B cell (primary cell): ENCODE results near the gene ALDH1A1. TPM values are rescaled to one million over a fixed set of nuclear protein-coding genes. Genes with fewer than 3 reads are reported as not detected.

ENCODE experiments used
- ATAC-seq: fragments of 200-7000 bp; cut with Tn5 transposase; one replicate; pipeline ENCODE4 v1.10.0; 2021; ENCODE audit warnings: low read depth, mild to moderate bottlenecking, moderate number of reproducible peaks, moderate library complexity
- CTCF ChIA-PET: fragments of 350-600 bp; sonication (Branson Sonifier 250); formaldehyde crosslinking; loops from one replicate; lab custom pipeline; 2021; ENCODE audit warnings: antibody characterized with exemption, inconsistent platforms; lab: Charles Lee
- POLR2A ChIA-PET: fragments of 350-600 bp; sonication (Branson Sonifier 250); formaldehyde crosslinking; loops from one replicate; lab custom pipeline; 2021; ENCODE audit warnings: antibody characterized with exemption; lab: Charles Lee
- DNase-seq: peaks from one replicate; pipeline ENCODE4 v3.0.0; 2013
- H2AFZ ChIP-seq: 2 replicates; pipeline ENCODE4 v1.6.1; 2012; ENCODE audit warnings: mild to moderate bottlenecking, low read depth, low read length; ENCODE audit not compliant: insufficient read depth, poor library complexity, severe bottlenecking
- H3K27ac ChIP-seq, 2 donors: 1 replicate in 1 of 2; 2 replicates in 1 of 2; pipeline ENCODE4 v1.5.1; 2012 to 2013; ENCODE audit warnings: low read length in 2 of 2, mild to moderate bottlenecking in 2 of 2, moderate library complexity in 1 of 2
- H3K27me3 ChIP-seq, 4 experiments: fragments of 200-600 bp in 1 of 4; sonication (generic) in 1 of 4; replicated peaks in 1 of 4; 1 replicate in 2 of 4; 2 replicates in 2 of 4; pipeline versions ENCODE4 v1.6.1 to v1.7.0; 2013 to 2016; ENCODE audit warnings: low read length in 3 of 4, mild to moderate bottlenecking in 2 of 4, mixed read lengths in 1 of 4, moderate library complexity in 1 of 4; ENCODE audit not compliant: insufficient read depth in 4 of 4, control insufficient read depth in 3 of 4; ENCODE audit errors: control extremely low read depth in 1 of 4
- H3K36me3 ChIP-seq, 2 experiments: replicated peaks in 1 of 2; 1 replicate in 1 of 2; 2 replicates in 1 of 2; pipeline versions ENCODE4 v1.6.1 to v1.7.1; 2013; ENCODE audit warnings: low read length in 1 of 2; ENCODE audit not compliant: insufficient read depth in 2 of 2, control insufficient read depth in 1 of 2; ENCODE audit errors: control extremely low read depth in 1 of 2, extremely low read depth in 1 of 2
- H3K4me1 ChIP-seq, 2 donors: fragments of 200-600 bp in 1 of 2; sonication (generic) in 1 of 2; 1 replicate in 1 of 2; 2 replicates in 1 of 2; pipeline versions ENCODE4 v1.5.1 to v1.6.1; 2013 to 2017; ENCODE audit warnings: low read length in 2 of 2; ENCODE audit not compliant: control insufficient read depth in 2 of 2, insufficient read depth in 2 of 2
- H3K4me2 ChIP-seq: replicated peaks from 2 replicates; pipeline ENCODE3; 2012; ENCODE audit warnings: mild to moderate bottlenecking, low read depth, low read length; ENCODE audit not compliant: poor library complexity, severe bottlenecking
- H3K4me3 ChIP-seq, 5 experiments: fragments of 200-600 bp in 1 of 5; sonication (generic) in 1 of 5; 1 replicate in 3 of 5; 2 replicates in 2 of 5; pipeline versions ENCODE4 v1.5.1 to v1.7.0; 2011 to 2016; ENCODE audit warnings: low read length in 4 of 5, mild to moderate bottlenecking in 4 of 5, low read depth in 2 of 5, control low read depth in 1 of 5, moderate library complexity in 1 of 5; ENCODE audit not compliant: insufficient read depth in 1 of 5; ENCODE audit errors: control extremely low read depth in 1 of 5, extremely low read depth in 1 of 5
- H3K79me2 ChIP-seq: fragments of 200-600 bp; sonication (generic); one replicate; pipeline ENCODE4 v1.6.0; 2016; ENCODE audit warnings: low read length; ENCODE audit not compliant: control insufficient read depth, insufficient read depth
- H3K9ac ChIP-seq: fragments of 200-600 bp; sonication (generic); 2 replicates; pipeline ENCODE4 v1.6.1; 2017; ENCODE audit warnings: mild to moderate bottlenecking, low read length, moderate library complexity
- H3K9me3 ChIP-seq, 3 donors: one replicate each; pipeline versions ENCODE4 v1.6.1 to v1.7.1; 2013; ENCODE audit warnings: low read length in 2 of 3; ENCODE audit not compliant: control insufficient read depth in 2 of 3, insufficient read depth in 1 of 3; ENCODE audit errors: control extremely low read depth in 1 of 3
- H4K20me1 ChIP-seq: 2 replicates; pipeline ENCODE4 v1.6.0; 2012; ENCODE audit warnings: mild to moderate bottlenecking, low read length; ENCODE audit not compliant: insufficient read depth, control insufficient read depth, poor library complexity, severe bottlenecking
- H3K27ac Mint-ChIP-seq: one replicate; pipeline ENCODE4 v1.8.0; 2021; ENCODE audit warnings: mixed read lengths
- H3K27me3 Mint-ChIP-seq: one replicate; pipeline ENCODE4 v1.8.0; 2021; ENCODE audit warnings: mixed read lengths
- H3K4me1 Mint-ChIP-seq: one replicate; pipeline ENCODE4 v1.8.0; 2021; ENCODE audit warnings: mixed read lengths
- H3K4me3 Mint-ChIP-seq: one replicate; pipeline ENCODE4 v1.8.0; 2021; ENCODE audit warnings: mixed read lengths
- H3K9me3 Mint-ChIP-seq: one replicate; pipeline ENCODE4 v1.8.0; 2022; ENCODE audit warnings: mixed read lengths; ENCODE audit not compliant: insufficient read depth
- EZH2 ChIP-seq: IDR thresholded peaks from 2 replicates; pipeline ENCODE4 v1.6.1; 2012; ENCODE audit warnings: borderline replicate concordance, low read depth, mild to moderate bottlenecking, moderate library complexity, low read length; ENCODE audit not compliant: insufficient read depth, poor library complexity, severe bottlenecking
- WGBS: methylation state at CpG from one replicate; pipeline ENCODE4 v1.1.5; 2013; ENCODE audit warnings: missing lambda C conversion rate; ENCODE audit not compliant: insufficient coverage; 5-methylcytosine and 5-hydroxymethylcytosine counted together
- intact Hi-C: fragments of 100-400 bp; cut with micrococcal nuclease; formaldehyde crosslinking; loops from one replicate; pipeline ENCODE4 v1.10.0; 2022
- polyA plus RNA-seq: library from polyadenylated mRNA; depleted of rRNA; stranded (reverse); fragments of >200 nt; gene quantifications from 2 replicates; pipeline ENCODE4 v1.2.3, GENCODE V29; 2012
- total RNA-seq, 2 donors: library from RNA; stranded (reverse); fragments of 120-200 nt in 1 of 2; gene quantifications; 1 replicate in 1 of 2; 2 replicates in 1 of 2; pipeline versions ENCODE4 v1.2.3 to v1.2.4, GENCODE V29; 2013 to 2022
- TF ChIP-seq, protein P1 (sequence below): fragments of 200-600 bp; IDR thresholded peaks from one replicate; pipeline ENCODE4 v1.8.0; 2022; ENCODE audit warnings: antibody characterized with exemption, mild to moderate bottlenecking

Gene ALDH1A1
- total and polyA plus RNA-seq, 2 donors (not counting 1 experiment from before 2014, with no cell fraction given), result 0.43 TPM; not detected in 1

GRCh38 chr9:72949918-72950325, 2.9 kb downstream of the ALDH1A1 start:
- Histone ChIP-seq H3K4me2 (no peak overlapping the region), H3K9ac (no peak overlapping the region), H3K4me1 (peaks cover 14 to 24% of the 10 kb centered on the region in 2 donors), H3K79me2 (no peaks in the 10 kb centered on the region), H3K27me3 (peaks cover 0 to 5% (median 2%) of the 10 kb centered on the region in 4 experiments), H3K9me3 (no peaks in the 10 kb centered on the region), H3K4me3 (no peak overlapping the region), H3K36me3 (no peaks in the 10 kb centered on the region), H3K27ac (no peak overlapping the region), H4K20me1 (no peaks in the 10 kb centered on the region), H2AFZ (no peak overlapping the region)
- 60% methylated on average over 1 of the region's 7 CpGs for WGBS
- Mint-ChIP-seq H3K4me1 (peaks cover 19% of the 10 kb centered on the region), H3K9me3 (no peaks in the 10 kb centered on the region), H3K27me3 (peaks cover 13% of the 10 kb centered on the region), H3K27ac (no peak overlapping the region), H3K4me3 (no peak overlapping the region)
- no peak for TF ChIP-seq EZH2
- TF ChIP-seq, protein P1, sequence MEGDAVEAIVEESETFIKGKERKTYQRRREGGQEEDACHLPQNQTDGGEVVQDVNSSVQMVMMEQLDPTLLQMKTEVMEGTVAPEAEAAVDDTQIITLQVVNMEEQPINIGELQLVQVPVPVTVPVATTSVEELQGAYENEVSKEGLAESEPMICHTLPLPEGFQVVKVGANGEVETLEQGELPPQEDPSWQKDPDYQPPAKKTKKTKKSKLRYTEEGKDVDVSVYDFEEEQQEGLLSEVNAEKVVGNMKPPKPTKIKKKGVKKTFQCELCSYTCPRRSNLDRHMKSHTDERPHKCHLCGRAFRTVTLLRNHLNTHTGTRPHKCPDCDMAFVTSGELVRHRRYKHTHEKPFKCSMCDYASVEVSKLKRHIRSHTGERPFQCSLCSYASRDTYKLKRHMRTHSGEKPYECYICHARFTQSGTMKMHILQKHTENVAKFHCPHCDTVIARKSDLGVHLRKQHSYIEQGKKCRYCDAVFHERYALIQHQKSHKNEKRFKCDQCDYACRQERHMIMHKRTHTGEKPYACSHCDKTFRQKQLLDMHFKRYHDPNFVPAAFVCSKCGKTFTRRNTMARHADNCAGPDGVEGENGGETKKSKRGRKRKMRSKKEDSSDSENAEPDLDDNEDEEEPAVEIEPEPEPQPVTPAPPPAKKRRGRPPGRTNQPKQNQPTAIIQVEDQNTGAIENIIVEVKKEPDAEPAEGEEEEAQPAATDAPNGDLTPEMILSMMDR, result no peak
- no peak for DNase-seq
- no peak for ATAC-seq
- ChIA-PET POLR2A (no interaction called here), CTCF (no interaction called here)
- intact Hi-C loops, result no loop called here

GRCh38 chr9:72949244-72949582, 3.6 kb downstream of the ALDH1A1 start:
- Histone ChIP-seq H3K4me2 (no peak overlapping the region), H3K9me3 (no peaks in the 10 kb centered on the region), H3K36me3 (no peaks in the 10 kb centered on the region), H3K9ac (no peak overlapping the region), H3K4me3 (no peak overlapping the region), H3K27me3 (peaks cover 0 to 5% (median 2%) of the 10 kb centered on the region in 4 experiments), H4K20me1 (no peaks in the 10 kb centered on the region), H3K79me2 (no peaks in the 10 kb centered on the region), H3K27ac (no peak overlapping the region), H2AFZ (no peak overlapping the region), H3K4me1 (peaks cover 14 to 24% of the 10 kb centered on the region in 2 donors)
- Mint-ChIP-seq H3K27me3 (peaks cover 10% of the 10 kb centered on the region), H3K4me1 (peaks cover 19% of the 10 kb centered on the region), H3K27ac (no peak overlapping the region), H3K9me3 (no peaks in the 10 kb centered on the region), H3K4me3 (no peak overlapping the region)
- POLR2A ChIA-PET, result no interaction called here
- DNase-seq (no peak), ATAC-seq (no peak)
- no peak for TF ChIP-seq EZH2
- TF ChIP-seq, protein P1, result no peak
- CTCF ChIA-PET, result no interaction called here
- no CpG with 5 or more reads among the region's 1 CpG for WGBS
- intact Hi-C loops, result no loop called here
